Peyer's patch (tissue), 4 donors: Measurements from ENCODE around the gene NHLRC4. TPM values are rescaled to one million over a fixed set of nuclear protein-coding genes. Genes with fewer than 3 reads are reported as not detected.
A peak's percentile ranks its signal among the peaks of the same experiment; 100 is the strongest.

Experiments
- DNase-seq, 3 donors: peaks; one replicate each; pipeline ENCODE4 v3.0.0-alpha.2; 2017 to 2019
- H3K27ac ChIP-seq, 4 donors: fragments of 200-600 bp; sonication (generic); one replicate each; pipeline ENCODE4 v1.5.1; 2016 to 2019
- H3K27me3 ChIP-seq, 2 donors: fragments of 200-600 bp; sonication (generic); one replicate each; pipeline ENCODE4 v1.5.1; 2019
- H3K36me3 ChIP-seq, 3 donors: fragments of 200-600 bp; sonication (generic); one replicate each; pipeline ENCODE4 v1.5.1; 2016 to 2019
- H3K4me1 ChIP-seq, 4 donors: fragments of 200-600 bp; sonication (generic); one replicate each; pipeline ENCODE4 v1.5.1; 2016 to 2019
- H3K4me3 ChIP-seq, 4 donors: fragments of 200-600 bp; sonication (generic); 1 replicate in 3 of 4; 2 replicates in 1 of 4; pipeline ENCODE4 v1.5.1; 2016 to 2019; ENCODE audit warnings: mild to moderate bottlenecking in 1 of 4
- H3K9me3 ChIP-seq, 4 donors: fragments of 200-600 bp; sonication (generic); one replicate each; pipeline ENCODE4 v1.5.1; 2016 to 2019; ENCODE audit warnings: mild to moderate bottlenecking in 1 of 4
- POLR2A ChIP-seq, 2 donors: fragments of 450-650 bp; IDR thresholded peaks; one replicate each; pipeline ENCODE4 v1.5.1; 2017; ENCODE audit warnings: antibody characterized with exemption in 2 of 2, mild to moderate bottlenecking in 2 of 2, moderate library complexity in 2 of 2
- total RNA-seq, 4 donors: library from RNA; depleted of rRNA; stranded (reverse); fragments of >200 nt; gene quantifications; one replicate each; pipeline ENCODE4 v1.1.0, GENCODE V29; 2016
- TF ChIP-seq, protein P1 (sequence below), 6 experiments: fragments of 450-650 bp in 4 of 6; fragments of 200-600 bp in 2 of 6; sonication (generic) in 1 of 6; IDR thresholded peaks; one replicate each; pipeline ENCODE4 v1.5.1; 2017 to 2019; ENCODE audit warnings: antibody characterized with exemption in 6 of 6, mild to moderate bottlenecking in 3 of 6, moderate library complexity in 1 of 6

The NHLRC4 gene
- total RNA-seq, 4 donors from 2014 or later, result 1.2 to 17.3 (median 1.5) TPM

DNA sequence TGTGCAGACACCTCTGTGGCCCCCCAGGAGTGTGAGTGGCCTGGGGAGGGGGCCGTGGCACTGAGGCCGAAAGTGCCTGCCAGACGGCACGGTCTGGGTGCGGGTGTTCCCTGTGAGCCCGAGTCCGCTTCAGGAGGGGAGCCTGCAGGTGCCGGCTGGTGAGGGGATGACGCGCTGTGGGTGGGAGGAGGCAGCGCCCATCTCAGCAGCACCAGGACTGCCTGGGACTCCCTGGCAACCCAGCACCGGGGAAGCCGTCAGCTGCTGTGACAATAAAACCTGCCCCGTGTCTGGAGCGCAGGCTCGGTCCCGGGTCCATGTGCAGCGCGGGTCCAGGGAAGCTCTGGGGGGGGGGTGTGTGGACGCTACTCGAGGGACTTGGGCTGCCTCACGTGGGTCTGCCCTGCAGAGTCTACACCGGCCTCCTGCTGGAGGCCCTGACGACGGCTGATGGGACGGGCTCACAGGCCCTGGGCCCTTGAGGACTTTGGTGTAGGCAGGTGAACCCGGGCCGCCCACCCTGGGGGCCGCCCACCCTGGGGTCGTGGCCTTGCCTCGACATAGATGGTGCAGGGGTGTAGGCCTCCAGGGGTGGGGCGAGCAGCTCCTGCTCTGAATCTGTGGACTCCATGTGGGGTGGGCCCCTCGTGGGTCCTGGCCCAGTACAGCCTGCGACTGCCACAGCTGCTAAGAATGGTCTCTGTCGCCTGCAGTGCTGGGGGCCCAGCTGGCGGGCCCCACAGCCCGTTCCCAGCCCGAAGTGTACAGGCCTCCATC lies 17.2 kb downstream of the NHLRC4 start:
- H3K9me3 ChIP-seq, result no peaks in the 10 kb centered on the region
- TF ChIP-seq POLR2A (IDR thresholded peaks at IDR 0.05), result no peak
- TF ChIP-seq, protein P1, sequence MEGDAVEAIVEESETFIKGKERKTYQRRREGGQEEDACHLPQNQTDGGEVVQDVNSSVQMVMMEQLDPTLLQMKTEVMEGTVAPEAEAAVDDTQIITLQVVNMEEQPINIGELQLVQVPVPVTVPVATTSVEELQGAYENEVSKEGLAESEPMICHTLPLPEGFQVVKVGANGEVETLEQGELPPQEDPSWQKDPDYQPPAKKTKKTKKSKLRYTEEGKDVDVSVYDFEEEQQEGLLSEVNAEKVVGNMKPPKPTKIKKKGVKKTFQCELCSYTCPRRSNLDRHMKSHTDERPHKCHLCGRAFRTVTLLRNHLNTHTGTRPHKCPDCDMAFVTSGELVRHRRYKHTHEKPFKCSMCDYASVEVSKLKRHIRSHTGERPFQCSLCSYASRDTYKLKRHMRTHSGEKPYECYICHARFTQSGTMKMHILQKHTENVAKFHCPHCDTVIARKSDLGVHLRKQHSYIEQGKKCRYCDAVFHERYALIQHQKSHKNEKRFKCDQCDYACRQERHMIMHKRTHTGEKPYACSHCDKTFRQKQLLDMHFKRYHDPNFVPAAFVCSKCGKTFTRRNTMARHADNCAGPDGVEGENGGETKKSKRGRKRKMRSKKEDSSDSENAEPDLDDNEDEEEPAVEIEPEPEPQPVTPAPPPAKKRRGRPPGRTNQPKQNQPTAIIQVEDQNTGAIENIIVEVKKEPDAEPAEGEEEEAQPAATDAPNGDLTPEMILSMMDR (IDR thresholded peaks at IDR 0.05), result no peak
- H3K27me3 ChIP-seq, result no peaks in the 10 kb centered on the region
- no peaks in the 10 kb centered on the region for H3K36me3 ChIP-seq
- no peak for DNase-seq
- H3K27ac ChIP-seq, result no peak overlapping the region
- no peak overlapping the region for H3K4me3 ChIP-seq
- H3K4me1 ChIP-seq, result peaks cover 0 to 14% (median 8%) of the 10 kb centered on the region in 4 donors

DNA sequence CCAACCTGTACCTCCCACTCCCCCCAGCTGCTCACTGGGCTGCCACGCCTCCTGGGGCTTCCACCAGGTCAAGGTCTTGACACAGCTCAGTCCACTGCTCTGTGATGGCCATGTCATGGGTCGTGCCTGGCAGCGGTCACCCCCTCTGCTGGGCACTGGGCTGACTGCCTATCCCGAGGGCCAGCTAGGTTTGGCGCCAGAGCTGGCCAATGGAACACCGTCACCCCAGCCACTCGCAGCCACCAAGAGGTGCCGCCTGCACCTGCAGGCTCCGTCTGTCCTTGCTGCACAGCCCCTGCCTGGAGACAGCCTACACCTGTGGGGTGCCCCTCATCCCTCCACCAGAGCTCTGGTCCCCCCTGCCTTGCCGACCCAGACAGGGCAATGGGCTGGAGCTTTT lies 18.5 kb downstream of the NHLRC4 start:
- no peaks in the 10 kb centered on the region for H3K27me3 ChIP-seq
- no peaks in the 10 kb centered on the region for H3K36me3 ChIP-seq
- no peak overlapping the region for H3K27ac ChIP-seq
- DNase-seq, result peak in 1 of 3 donors; percentile 58
- H3K4me1 ChIP-seq, result peaks cover 0 to 11% (median 9%) of the 10 kb centered on the region in 4 donors
- H3K9me3 ChIP-seq, result no peaks in the 10 kb centered on the region
- TF ChIP-seq, protein P1 (IDR thresholded peaks at IDR 0.05), result peak in 3 of 6 experiments; percentile 22 to 34 (median 23)
- TF ChIP-seq POLR2A (IDR thresholded peaks at IDR 0.05), result no peak
- no peak overlapping the region for H3K4me3 ChIP-seq

DNA sequence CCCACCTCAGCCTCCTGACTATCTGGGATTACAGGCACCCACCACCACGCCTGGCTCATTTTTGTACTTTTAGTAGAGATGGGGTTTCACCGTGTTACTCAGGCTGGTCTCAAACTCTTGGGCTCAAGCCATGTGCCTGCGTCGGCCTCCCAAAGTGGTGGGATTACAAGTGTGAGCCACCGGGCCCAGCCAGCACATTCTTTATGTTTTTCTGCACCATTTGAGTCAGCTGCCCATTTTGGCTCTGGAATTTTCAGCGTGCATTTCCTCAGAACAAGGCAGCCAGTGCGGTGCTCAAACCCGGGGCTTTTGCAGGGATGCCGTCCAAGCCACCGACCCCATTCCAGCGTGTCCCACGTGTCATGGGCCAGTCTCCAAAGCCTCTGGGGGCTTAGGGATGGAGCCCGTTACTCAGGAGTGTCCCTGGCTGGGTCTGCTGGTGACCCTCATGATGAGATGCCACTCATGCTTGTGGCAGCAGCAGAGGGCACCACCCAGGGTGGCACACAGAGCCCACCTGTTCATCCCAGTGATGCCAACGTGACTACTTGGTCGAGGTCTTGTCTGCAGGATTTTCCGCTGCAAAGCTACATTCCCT lies 19.3 kb downstream of the NHLRC4 start:
- TF ChIP-seq, protein P1 (IDR thresholded peaks at IDR 0.05), result no peak
- no peak for TF ChIP-seq POLR2A (IDR thresholded peaks at IDR 0.05)
- Histone ChIP-seq H3K27ac (no peak overlapping the region), H3K4me1 (peaks cover 0 to 17% (median 14%) of the 10 kb centered on the region in 4 donors), H3K9me3 (no peaks in the 10 kb centered on the region), H3K27me3 (no peaks in the 10 kb centered on the region), H3K36me3 (no peaks in the 10 kb centered on the region), H3K4me3 (no peak overlapping the region)
- DNase-seq, result no peak

DNA sequence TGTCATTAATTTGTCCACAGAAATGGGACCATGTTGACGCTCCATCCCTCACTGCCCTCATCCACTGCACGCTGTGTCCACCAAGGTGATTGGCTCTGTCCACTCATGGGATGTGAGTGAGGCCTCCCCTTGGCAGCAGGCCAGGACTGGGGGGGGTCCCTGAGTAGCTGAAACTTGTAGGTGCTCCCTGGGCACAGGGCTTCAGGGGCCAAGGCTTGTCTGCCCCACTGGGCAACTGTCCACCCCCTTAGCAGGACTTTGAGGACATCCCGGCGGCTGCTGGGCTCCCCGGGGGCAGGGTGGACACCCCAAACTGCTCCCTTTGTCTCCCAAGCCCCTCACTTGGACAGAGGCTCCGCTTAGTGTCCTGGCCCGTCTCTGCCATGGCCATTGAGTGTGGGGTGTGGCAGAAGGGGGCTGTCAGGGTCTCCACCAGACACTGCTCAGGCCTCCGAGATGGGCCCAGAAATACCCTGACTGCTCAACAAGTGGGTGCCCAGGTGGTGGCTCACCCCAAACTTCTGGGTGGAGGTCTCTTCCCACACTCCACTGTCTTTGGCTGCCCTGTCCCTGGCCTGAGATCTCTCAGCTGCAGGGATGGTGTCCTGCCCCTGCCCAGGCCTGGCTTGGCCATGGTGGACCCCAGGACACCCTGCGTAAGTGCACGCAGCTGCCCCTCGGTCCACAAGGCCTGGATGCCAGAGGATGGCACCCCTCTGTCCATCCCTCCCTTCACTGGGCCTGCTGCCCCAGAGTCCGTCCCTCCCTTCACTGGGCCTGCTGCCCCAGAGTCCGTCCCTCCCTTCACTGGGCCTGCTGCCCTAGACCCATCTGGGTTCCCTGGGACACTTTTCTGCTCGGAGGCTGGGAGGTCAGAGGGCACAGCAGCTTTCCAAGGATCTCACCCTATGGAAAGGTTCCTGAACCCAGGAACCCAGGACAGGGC lies 20.1 kb downstream of the NHLRC4 start:
- peaks cover 0 to 25% (median 14%) of the 10 kb centered on the region in 4 donors for H3K4me1 ChIP-seq
- H3K4me3 ChIP-seq, result no peak overlapping the region
- H3K27me3 ChIP-seq, result no peaks in the 10 kb centered on the region
- no peak for DNase-seq
- no peak overlapping the region for H3K27ac ChIP-seq
- H3K9me3 ChIP-seq, result no peaks in the 10 kb centered on the region
- no peaks in the 10 kb centered on the region for H3K36me3 ChIP-seq
- no peak for TF ChIP-seq POLR2A (IDR thresholded peaks at IDR 0.05)
- TF ChIP-seq, protein P1 (IDR thresholded peaks at IDR 0.05), result no peak

DNA sequence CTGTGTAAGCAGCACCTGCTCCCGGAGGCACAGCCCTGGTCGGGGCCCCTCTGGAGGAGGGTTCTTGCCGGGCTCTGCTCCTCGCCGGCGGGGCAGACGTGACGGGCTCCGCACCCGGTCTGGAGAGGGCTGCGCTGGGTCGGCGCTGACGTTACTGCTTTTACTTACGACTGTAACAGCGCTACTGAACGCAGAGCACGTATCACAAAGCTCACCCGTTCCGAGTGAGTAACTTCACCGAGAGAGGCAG lies 21.8 kb downstream of the NHLRC4 start:
- Histone ChIP-seq H3K36me3 (no peaks in the 10 kb centered on the region), H3K4me1 (peaks cover 12 to 41% (median 20%) of the 10 kb centered on the region in 4 donors), H3K27ac (peak overlapping the region; percentile 96 to 99 (median 98)), H3K9me3 (no peaks in the 10 kb centered on the region), H3K4me3 (peak overlapping the region; percentile 56 to 96 (median 82)), H3K27me3 (no peaks in the 10 kb centered on the region)
- DNase-seq, result peak; percentile 52 to 76 (median 74)
- TF ChIP-seq POLR2A (IDR thresholded peaks at IDR 0.05), result no peak
- TF ChIP-seq, protein P1 (IDR thresholded peaks at IDR 0.05), result no peak
